Adrenal gland (tissue), 12 donors: Measurements from ENCODE around the gene HCFC1. TPM values are rescaled to one million over a fixed set of nuclear protein-coding genes. Genes with fewer than 3 reads are reported as not detected.

Experiments
- DNase-seq, 7 donors: peaks; one replicate each; pipeline ENCODE4 v3.0.0-alpha.2; 2019 to 2020
- H3K27ac ChIP-seq, 5 donors: fragments of 200-600 bp; sonication (generic) in 4 of 5; 1 replicate in 3 of 5; 2 replicates in 2 of 5; pipeline versions ENCODE4 v1.5.1 to v1.8.0; 2016 to 2020; ENCODE audit warnings: mild to moderate bottlenecking in 1 of 5
- H3K27me3 ChIP-seq: fragments of 200-600 bp; 2 replicates; pipeline ENCODE4 v1.8.0; 2021
- H3K36me3 ChIP-seq, 2 donors: fragments of 200-600 bp; replicated peaks in 1 of 2; 1 replicate in 1 of 2; 2 replicates in 1 of 2; pipeline versions ENCODE4 v1.5.1 to v1.8.0; 2018 to 2022
- H3K4me1 ChIP-seq, 2 donors: fragments of 200-600 bp; replicated peaks in 1 of 2; 1 replicate in 1 of 2; 2 replicates in 1 of 2; pipeline versions ENCODE4 v1.5.1 to v1.8.0; 2018 to 2021
- H3K4me3 ChIP-seq, 4 donors: fragments of 200-600 bp; sonication (generic) in 3 of 4; one replicate each; pipeline ENCODE4 v1.5.1; 2016 to 2018
- H3K9me3 ChIP-seq, 3 donors: fragments of 200-600 bp; sonication (generic) in 1 of 3; replicated peaks in 1 of 3; 1 replicate in 2 of 3; 2 replicates in 1 of 3; pipeline versions ENCODE4 v1.5.1 to v1.8.0; 2016 to 2021
- POLR2A ChIP-seq, 2 donors: fragments of 450-650 bp; IDR thresholded peaks; one replicate each; pipeline ENCODE4 v1.6.1; 2017; ENCODE audit warnings: antibody characterized with exemption in 2 of 2, mild to moderate bottlenecking in 2 of 2, moderate library complexity in 1 of 2
- WGBS, 4 donors: extraction: QIAGEN DNeasy Blood & Tissue Kit in 2 of 4; methylation state at CpG; one replicate each; pipeline versions ENCODE4 v1.1.5 to v1.1.7; 2013 to 2017; 5-methylcytosine and 5-hydroxymethylcytosine counted together
- intact Hi-C, 2 donors: fragments of 100-400 bp; cut with DNase I; formaldehyde crosslinking; loops; one replicate each; pipeline versions ENCODE4 v1.14.1 to v1.15.0; 2022 to 2023
- polyA plus RNA-seq, 3 donors: library from polyadenylated mRNA; stranded (reverse); fragments of 200-250 nt in 2 of 3; fragments of 350-450 nt in 1 of 3; fragmentation: Illumina TruSeq in 1 of 3; extraction: RNeasy Lipid Tissue Mini Kit (QIAGEN cat#74804) in 1 of 3; gene quantifications; one replicate each; pipeline ENCODE4 v1.2.3, GENCODE V29; 2013 to 2014
- total RNA-seq, 9 donors: library from RNA; depleted of rRNA in 4 of 9; stranded (reverse); fragments of >200 nt in 4 of 9; fragments of 120-200 nt in 1 of 9; fragmentation: NEBNext Ultra II Directional in 1 of 9; extraction: Animal tissue kit (Norgen Biotek cat#: 25700) in 1 of 9; gene quantifications; one replicate each; pipeline versions ENCODE4 v1.1.0 to v1.2.4, GENCODE V29; 2013 to 2023
- TF ChIP-seq, protein P1 (sequence below), 6 experiments: fragments of 450-650 bp in 4 of 6; fragments of 200-600 bp in 2 of 6; sonication (generic) in 1 of 6; IDR thresholded peaks; 1 replicate in 5 of 6; 2 replicates in 1 of 6; pipeline versions ENCODE4 v1.5.1 to v1.8.0; 2016 to 2021; ENCODE audit warnings: antibody characterized with exemption in 6 of 6, mild to moderate bottlenecking in 2 of 6, moderate library complexity in 1 of 6
- donor health status: healthy with polysubstance abuse.
- donor health status: Bipolar disorder and iron deficiency.
- donor health status: DM: yes; HTN: yes; CAD: no.
- donor health status: DM: no; HTN: no; CAD: no.
- donor health status: DM: no; HTN: no; CAD: no.
- donor health status: DM: yes; HTN: yes; CAD: no.

HCFC1 gene
- total and polyA plus RNA-seq, 12 donors = 9.2 to 77.1 (median 54.0) TPM

DNA sequence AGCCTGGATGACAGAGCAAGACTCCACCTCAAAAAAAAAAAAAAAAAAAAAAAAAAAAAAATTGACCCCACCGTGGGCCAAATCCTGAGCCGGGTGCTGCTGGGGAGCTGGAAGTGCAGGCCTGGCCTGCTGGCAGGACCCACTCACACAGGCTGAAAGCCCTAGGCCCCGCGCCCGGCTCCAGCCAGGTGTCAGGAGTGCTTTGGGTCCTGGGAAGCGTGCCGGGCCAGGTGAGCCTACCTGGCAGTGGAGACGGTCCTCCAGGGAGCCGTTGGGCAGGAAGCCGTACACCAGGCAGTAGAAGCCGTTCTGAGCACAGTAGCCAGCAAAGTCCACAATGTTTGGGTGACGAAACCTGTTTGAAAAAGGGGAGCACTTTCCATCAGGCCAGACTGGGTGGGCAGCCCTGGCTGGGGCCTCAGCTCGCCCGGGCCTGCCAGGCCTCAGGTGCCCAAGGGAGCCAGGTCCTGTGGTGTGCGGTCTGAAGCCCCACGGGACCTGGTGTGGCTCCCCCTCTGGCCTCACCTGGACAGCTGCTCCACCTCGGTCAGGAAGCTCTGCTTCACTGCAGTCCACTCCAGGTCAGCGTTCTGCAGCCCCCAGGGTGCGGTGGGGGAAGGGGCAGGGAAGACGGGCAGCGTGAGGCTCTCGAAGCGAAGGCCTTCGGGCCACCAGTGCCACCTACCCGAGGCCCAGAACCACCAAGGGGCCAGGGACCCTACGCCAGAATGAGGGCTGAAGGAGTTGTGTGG is 46.3 kb upstream of the HCFC1 start:
- Histone ChIP-seq H3K36me3 (peaks cover 0 to 21% of the 10 kb centered on the region in 2 donors), H3K9me3 (no peaks in the 10 kb centered on the region), H3K27ac (peak overlapping the region in 1 of 5 donors; percentile 97), H3K4me1 (peaks cover 0 to 27% of the 10 kb centered on the region in 2 donors), H3K27me3 (peaks cover 4% of the 10 kb centered on the region), H3K4me3 (peak overlapping the region in 1 of 4 donors; percentile 63)
- intact Hi-C loops = no loop called here
- no peak for TF ChIP-seq POLR2A (IDR thresholded peaks at IDR 0.05)
- TF ChIP-seq, protein P1, sequence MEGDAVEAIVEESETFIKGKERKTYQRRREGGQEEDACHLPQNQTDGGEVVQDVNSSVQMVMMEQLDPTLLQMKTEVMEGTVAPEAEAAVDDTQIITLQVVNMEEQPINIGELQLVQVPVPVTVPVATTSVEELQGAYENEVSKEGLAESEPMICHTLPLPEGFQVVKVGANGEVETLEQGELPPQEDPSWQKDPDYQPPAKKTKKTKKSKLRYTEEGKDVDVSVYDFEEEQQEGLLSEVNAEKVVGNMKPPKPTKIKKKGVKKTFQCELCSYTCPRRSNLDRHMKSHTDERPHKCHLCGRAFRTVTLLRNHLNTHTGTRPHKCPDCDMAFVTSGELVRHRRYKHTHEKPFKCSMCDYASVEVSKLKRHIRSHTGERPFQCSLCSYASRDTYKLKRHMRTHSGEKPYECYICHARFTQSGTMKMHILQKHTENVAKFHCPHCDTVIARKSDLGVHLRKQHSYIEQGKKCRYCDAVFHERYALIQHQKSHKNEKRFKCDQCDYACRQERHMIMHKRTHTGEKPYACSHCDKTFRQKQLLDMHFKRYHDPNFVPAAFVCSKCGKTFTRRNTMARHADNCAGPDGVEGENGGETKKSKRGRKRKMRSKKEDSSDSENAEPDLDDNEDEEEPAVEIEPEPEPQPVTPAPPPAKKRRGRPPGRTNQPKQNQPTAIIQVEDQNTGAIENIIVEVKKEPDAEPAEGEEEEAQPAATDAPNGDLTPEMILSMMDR (IDR thresholded peaks at IDR 0.05) = no peak
- WGBS, 4 donors = 83 to 90% (median 87%) methylated on average over 10 to 26 of the region's 26 CpGs
- no peak for DNase-seq

DNA sequence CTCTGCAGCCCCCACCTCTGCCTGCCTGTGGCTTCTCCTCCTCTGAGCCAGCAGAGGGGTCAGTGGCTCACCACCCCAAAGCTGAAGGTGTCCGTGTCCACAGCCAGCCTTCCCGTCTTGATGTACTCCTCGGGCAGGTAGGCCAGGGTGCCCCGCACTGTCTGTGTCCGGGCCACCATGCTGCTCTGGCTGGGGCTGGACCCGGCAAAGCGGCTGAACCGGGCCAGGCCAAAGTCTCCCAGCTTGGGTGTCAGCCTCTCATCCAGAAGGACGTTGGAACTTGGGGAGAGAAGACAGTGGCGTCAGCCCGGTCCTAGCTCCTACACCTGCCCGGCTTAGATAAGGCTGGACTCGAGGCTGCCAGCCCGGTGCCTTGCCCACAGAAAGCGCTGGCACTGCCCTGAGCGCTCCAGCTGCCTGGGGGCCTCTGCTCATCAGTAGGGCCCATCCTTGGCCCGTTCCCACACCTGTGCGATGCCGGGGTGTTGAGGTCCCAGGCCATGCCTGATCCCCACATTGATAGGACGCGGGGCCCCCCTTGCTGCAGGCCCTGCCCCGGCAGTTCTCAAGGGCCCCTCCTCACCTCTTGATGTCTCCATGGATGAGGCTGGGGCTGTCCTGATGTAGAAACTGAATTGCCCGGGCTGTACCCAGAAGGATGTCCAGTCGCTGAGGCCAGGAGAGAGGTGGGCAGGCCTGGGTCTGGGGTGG is 44.9 kb upstream of the HCFC1 start:
- peaks cover 0 to 21% of the 10 kb centered on the region in 2 donors for H3K36me3 ChIP-seq
- WGBS, 4 donors = 84 to 94% (median 84%) methylated on average over 10 to 24 of the region's 24 CpGs; no CpG with 5 or more reads in 1 of the 4 donors
- no peak overlapping the region for H3K4me3 ChIP-seq
- no peak for DNase-seq
- peaks cover 0 to 31% of the 10 kb centered on the region in 2 donors for H3K4me1 ChIP-seq
- H3K9me3 ChIP-seq = no peaks in the 10 kb centered on the region
- no peak overlapping the region for H3K27ac ChIP-seq
- intact Hi-C loops = no loop called here
- TF ChIP-seq, protein P1 (IDR thresholded peaks at IDR 0.05) = no peak
- no peak for TF ChIP-seq POLR2A (IDR thresholded peaks at IDR 0.05)
- peaks cover 4% of the 10 kb centered on the region for H3K27me3 ChIP-seq

DNA sequence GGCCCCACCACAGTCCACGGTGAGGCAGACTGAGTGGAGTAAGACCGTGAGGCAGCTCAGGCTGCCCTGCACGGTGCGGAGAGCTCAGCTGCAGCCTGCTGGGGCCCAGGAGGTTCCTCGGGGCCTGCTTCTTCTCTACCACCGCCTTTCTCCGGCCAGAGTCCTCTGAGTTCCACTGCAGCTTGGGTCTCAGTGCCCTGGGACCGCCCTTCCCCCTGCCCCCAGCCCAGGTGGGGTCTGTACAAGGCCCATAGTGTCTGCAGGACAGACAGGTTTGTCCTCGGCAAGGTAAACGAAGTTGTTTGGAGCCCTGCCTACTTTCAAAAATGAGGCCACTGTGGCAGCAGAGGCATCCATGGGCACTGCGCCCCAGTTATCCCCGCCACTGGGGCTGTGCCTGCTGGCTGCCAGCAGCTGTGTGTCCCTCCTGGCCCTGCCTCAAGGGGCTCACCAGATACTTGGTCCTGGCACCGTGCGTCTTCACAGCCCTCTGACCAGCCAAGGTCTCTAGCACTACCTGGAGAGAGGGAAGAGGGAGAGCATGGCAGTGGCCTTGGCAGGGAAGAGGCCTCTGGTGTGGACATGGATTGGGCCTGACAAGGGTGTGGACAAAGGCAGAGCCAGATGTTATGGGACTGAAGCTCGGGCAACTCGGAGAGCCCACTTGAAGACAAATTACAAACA is 44.1 kb upstream of the HCFC1 start:
- Histone ChIP-seq H3K27ac (no peak overlapping the region), H3K4me1 (peaks cover 0 to 24% of the 10 kb centered on the region in 2 donors), H3K9me3 (no peaks in the 10 kb centered on the region), H3K4me3 (no peak overlapping the region), H3K27me3 (peaks cover 4% of the 10 kb centered on the region), H3K36me3 (peaks cover 0 to 21% of the 10 kb centered on the region in 2 donors)
- WGBS, 4 donors = 26 to 77% (median 73%) methylated on average over 2 to 16 of the region's 16 CpGs
- intact Hi-C loops = no loop called here
- TF ChIP-seq, protein P1 (IDR thresholded peaks at IDR 0.05) = no peak
- no peak for TF ChIP-seq POLR2A (IDR thresholded peaks at IDR 0.05)
- no peak for DNase-seq
